Right forelimb (tissue), 1 donor: ENCODE measurements around the gene SOD1.
A peak's percentile ranks its signal among the peaks of the same experiment; 100 is the strongest.
"Not testable (repeated sequence)": the region's sequence is repeated elsewhere in the genome, so short reads cannot be mapped to it uniquely, and the experiment has no call there.

Source experiments
- DNase-seq: peaks from one replicate; pipeline ENCODE4 v3.0.0-alpha.2; 2018

The SOD1 gene

GRCh38 chr21:31659536-31660258, at the start of gene SOD1:
TSS of gene SOD1 (plus strand) at chr21:31659693. CDS start at chr21:31659770, 77 bp downstream.
- peak; percentile 97 for DNase-seq

DNA sequence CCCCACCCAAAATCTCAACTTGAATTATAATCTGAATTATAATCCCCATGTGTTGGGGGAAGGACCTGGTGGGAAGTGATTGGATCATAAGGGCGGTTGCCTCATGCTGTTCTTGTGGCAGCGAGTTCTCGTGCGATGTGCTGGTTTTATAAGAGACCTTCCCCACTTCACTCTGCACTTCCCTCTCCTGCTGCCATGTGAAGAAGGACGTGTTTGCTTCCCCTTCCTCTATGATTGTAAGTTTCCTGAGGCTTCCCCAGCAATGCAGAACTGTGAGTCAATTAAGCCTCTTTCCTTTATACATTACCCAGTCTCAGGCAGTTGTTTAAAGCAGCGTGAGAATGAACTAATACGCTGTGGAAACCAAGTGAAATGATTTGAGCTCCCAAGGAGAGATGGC, 48.0 kb upstream of the SOD1 start:
- no peak for DNase-seq

GRCh38 chr21:31612894-31613785, 46.4 kb upstream of the SOD1 start:
- DNase-seq = no peak

GRCh38 chr21:31614705-31615104, 44.8 kb upstream of the SOD1 start:
- DNase-seq = no peak

GRCh38 chr21:31616216-31616615, 43.3 kb upstream of the SOD1 start:
- DNase-seq = no peak

DNA sequence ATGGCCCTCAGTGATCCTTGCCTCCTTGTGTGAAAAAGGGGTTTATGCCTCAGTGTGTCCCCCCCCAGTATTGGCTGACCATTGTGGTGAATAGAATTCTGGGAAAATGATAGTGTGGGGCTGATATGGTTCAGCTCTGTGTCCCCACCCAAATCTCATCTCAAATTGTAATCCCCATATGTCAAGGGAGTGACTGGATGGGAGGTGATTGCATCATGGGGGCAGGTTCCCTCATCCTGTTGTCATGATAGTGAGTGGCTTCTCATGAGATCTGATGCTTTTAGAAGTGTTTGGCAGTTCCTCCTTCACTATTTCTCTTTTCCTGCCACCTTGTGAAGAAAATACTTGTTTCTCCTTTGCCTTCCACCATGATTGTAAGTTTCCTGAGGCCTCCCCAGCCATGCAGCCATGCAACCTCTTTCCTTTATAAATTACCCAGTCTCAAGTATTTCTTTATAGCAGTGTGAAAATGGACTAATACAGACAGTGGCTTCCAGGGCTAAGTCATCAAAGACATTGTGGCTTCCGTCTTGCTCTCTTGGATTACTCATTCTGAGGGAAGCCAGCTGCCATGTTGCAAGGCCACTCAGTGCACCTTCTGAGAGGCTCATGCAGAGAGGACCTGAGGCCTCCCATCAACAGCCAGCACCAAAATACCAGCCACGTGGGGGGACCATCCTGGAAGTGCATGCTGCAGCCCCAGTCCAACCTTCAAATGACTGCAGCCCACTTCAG, 40.6 kb upstream of the SOD1 start:
- no peak for DNase-seq

DNA sequence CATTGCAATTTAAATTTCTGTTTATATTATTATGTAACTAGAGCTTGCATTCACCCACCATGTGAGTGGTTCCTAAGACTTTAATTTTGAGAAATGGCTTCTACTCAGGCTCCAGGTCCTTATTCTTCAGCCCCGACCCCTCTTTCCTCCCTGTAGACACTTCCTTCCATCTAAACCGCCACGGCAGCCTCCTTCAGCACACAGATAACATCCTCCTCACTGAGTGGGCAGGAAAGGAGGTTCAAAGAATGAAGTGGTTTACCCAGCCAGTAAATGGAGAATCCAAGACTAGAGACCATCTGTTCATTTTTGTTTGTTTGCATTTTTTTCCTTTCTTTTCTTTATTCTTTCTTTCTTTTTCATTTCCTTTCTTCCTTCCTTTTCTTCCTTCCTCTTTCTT, 37.1 kb upstream of the SOD1 start:
- no peak for DNase-seq

- no peak for DNase-seq
Observed at GRCh38 chr21:31623664-31624063, 35.8 kb upstream of the SOD1 start.

DNA sequence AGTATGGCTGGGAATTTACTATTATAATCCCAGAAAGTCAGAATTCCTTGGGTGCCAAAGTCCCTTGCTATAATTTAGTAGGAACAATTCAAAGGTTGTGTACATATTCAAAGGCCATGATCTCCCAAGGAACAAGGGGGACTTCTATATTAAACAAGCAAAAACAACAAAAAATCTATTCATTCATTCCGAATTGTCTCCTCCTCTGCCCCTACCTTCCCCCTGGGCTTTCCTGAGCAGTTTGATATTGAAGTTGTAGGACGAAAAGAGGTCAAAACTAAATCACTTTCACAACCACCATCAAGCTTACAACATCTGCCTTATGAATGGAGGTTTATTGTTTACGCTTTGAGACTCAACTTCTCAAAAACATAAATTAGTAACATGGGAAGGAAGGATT, 35.3 kb upstream of the SOD1 start:
- no peak for DNase-seq

GRCh38 chr21:31624961-31625491, 34.5 kb upstream of the SOD1 start:
- no peak for DNase-seq

- no peak for DNase-seq
Observed at GRCh38 chr21:31629972-31630711, 29.4 kb upstream of the SOD1 start.

DNA sequence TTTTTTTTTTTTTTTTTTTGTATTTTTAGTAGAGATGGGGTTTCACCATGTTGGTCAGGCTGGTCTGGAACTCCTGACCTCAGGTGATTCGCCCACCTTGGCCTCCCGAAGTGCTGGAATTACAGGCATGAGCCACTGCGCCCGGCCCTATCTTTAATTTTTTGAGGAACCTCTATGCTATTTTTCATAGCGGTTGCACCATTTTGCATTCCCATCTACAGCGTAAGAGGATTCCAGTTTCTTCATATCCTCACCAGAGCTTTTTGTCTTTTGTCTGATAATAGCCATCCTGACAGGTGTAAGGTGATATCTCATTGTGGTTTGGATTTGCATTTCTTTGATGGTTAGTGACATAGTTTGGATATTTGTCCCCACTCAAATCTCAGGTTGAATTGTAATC, 27.6 kb upstream of the SOD1 start:
- not testable (repeated sequence) for DNase-seq

DNA sequence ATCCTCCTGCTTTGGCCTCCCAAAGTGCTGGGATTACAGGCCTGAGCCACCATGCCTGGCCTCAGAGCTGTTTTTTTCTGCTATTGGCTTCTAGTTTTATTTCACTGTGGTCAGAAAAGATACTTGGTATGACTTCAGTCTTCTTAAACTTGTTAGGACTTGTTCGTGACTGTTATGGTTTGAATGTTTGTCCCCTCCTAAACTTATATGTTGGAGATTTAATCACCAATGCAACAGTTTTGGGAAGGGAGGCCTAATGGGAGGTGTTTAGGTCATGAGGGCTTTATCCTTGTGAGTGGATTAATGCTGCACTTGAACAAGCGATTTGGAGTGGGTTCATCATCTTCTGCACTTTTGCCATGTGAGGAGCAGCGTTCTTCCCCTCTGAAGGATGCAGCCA, 24.5 kb upstream of the SOD1 start:
- DNase-seq = no peak

GRCh38 chr21:31636874-31637273, 22.6 kb upstream of the SOD1 start:
- no peak for DNase-seq

GRCh38 chr21:31641416-31641922, 18.0 kb upstream of the SOD1 start:
- no peak for DNase-seq

DNA sequence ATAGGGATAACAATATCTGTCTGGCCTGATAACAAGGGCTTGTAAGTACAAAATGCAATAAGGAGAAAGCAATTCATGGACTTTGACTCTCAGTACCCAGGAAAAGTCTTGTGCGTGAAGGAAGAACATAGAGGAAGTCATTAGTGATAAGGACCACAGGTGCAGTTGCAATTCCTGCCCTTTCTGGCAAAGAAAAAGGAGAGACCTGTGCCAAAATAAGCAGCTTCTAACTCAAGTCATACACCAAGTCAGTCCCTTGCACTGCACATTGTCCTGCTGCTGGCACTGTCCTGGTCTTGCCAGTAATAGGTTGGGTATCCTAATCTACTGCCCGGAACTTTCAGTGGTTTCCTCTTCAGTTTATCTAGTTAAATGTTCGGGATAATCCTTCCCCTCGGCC, 14.8 kb upstream of the SOD1 start:
- no peak for DNase-seq

GRCh38 chr21:31647650-31648049, 11.8 kb upstream of the SOD1 start:
- DNase-seq = no peak

- DNase-seq = no peak
Observed at GRCh38 chr21:31650930-31651329, 8.6 kb upstream of the SOD1 start.

DNA sequence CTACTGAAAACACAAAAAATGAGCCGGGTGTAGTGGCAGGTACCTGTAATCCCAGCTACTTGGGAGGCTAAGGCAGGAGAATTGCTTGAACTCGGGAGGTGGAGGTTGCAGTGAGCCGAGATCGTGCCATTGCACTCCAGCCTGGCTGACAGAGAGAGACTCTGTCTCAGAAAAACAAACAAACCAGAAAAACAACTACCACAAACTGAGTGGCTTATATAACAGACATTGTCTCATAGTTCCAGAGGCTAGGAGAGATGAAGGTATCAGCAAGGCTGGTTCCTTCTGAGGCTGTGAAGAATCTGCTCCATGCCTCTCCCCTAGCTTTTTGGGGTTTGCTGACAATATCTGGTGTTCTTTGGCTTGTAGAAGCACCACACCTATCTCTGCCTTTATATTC, 8.0 kb upstream of the SOD1 start:
- not testable (repeated sequence) for DNase-seq

GRCh38 chr21:31654340-31654739, 5.2 kb upstream of the SOD1 start:
- no peak for DNase-seq

GRCh38 chr21:31654821-31655580, 4.5 kb upstream of the SOD1 start:
- not testable (repeated sequence) for DNase-seq
